ENCODE measurements around the gene IBSP. TPM values are rescaled to one million over a fixed set of nuclear protein-coding genes. Genes with fewer than 3 reads are reported as not detected.

IBSP gene
- total RNA-seq, 1 experiment from 2014 or later, result not detected

- TF ChIP-seq SIN3A (IDR thresholded peaks at IDR 0.05; ENCODE audit: borderline replicate concordance, insufficient read depth, low read depth, low read length), result no peak
- no peak for TF ChIP-seq CTCF (IDR thresholded peaks at IDR 0.05)
- no peak for TF ChIP-seq REST (IDR thresholded peaks at IDR 0.05; ENCODE audit: insufficient read depth in 1 of 2, low read depth in 2 of 2, low read length in 1 of 2)
- no peak for TF ChIP-seq POLR2AphosphoS5 (IDR thresholded peaks at IDR 0.05; ENCODE audit: low read depth, low read length)
- no peak for TF ChIP-seq TCF7L2 (IDR thresholded peaks at IDR 0.05; ENCODE audit: low read depth, low read length)
- CTCF ChIA-PET, result no interaction called here
- in situ Hi-C loops (cut with HindIII; ENCODE audit: low pct_unique_long_range_greater_than_20kb, low sequenced_read_pairs), result no loop called here
These were observed 13.4 kb upstream of the IBSP start for GRCh38 chr4:87785731-87786509.

GRCh38 chr4:87802858-87803257, 3.5 kb downstream of the IBSP start:
- Histone ChIP-seq H3K4me3 (ENCODE audit: low read depth in 2 of 2, low read length in 2 of 2) (no peak overlapping the region), H3K9me3 (ENCODE audit: control insufficient read depth, insufficient read depth, low read depth, low read length) (no peaks in the 10 kb centered on the region), H3K36me3 (ENCODE audit: control insufficient read depth, insufficient read depth, low read length) (no peaks in the 10 kb centered on the region), H3K27ac (ENCODE audit: low read length) (no peak overlapping the region), H3K4me1 (ENCODE audit: control insufficient read depth, insufficient read depth, low read length) (no peaks in the 10 kb centered on the region), H3K27me3 (ENCODE audit: control insufficient read depth, insufficient read depth, low read length) (no peaks in the 10 kb centered on the region)
- no peak for TF ChIP-seq POLR2AphosphoS5 (IDR thresholded peaks at IDR 0.05; ENCODE audit: low read depth, low read length)
- no peak for TF ChIP-seq REST (IDR thresholded peaks at IDR 0.05; ENCODE audit: insufficient read depth in 1 of 2, low read depth in 2 of 2, low read length in 1 of 2)
- no peak for TF ChIP-seq TCF7L2 (IDR thresholded peaks at IDR 0.05; ENCODE audit: low read depth, low read length)
- no peak for TF ChIP-seq CTCF (IDR thresholded peaks at IDR 0.05)
- no peak for TF ChIP-seq SIN3A (IDR thresholded peaks at IDR 0.05; ENCODE audit: borderline replicate concordance, insufficient read depth, low read depth, low read length)
- in situ Hi-C loops (cut with HindIII; ENCODE audit: low pct_unique_long_range_greater_than_20kb, low sequenced_read_pairs) (no loop called here), intact Hi-C loops (cut with micrococcal nuclease; ENCODE audit: unreplicated experiment) (no loop called here)
- ChIA-PET CTCF (no interaction called here), POLR2A (no interaction called here)
- BruUV-seq (replicated peaks), result no TSS peak
- ATAC-seq (no peak), DNase-seq (ENCODE audit: low read depth, low spot score) (no peak)

More at GRCh38 chr4:87785731-87786509, 13.4 kb upstream of the IBSP start:
- intact Hi-C loops (cut with micrococcal nuclease; ENCODE audit: unreplicated experiment), result no loop called here
- Histone ChIP-seq H3K4me1 (ENCODE audit: control insufficient read depth, insufficient read depth, low read length) (no peaks in the 10 kb centered on the region), H3K27ac (ENCODE audit: low read length) (no peak overlapping the region), H3K27me3 (ENCODE audit: control insufficient read depth, insufficient read depth, low read length) (no peaks in the 10 kb centered on the region), H3K36me3 (ENCODE audit: control insufficient read depth, insufficient read depth, low read length) (no peaks in the 10 kb centered on the region), H3K4me3 (ENCODE audit: low read depth in 2 of 2, low read length in 2 of 2) (no peak overlapping the region), H3K9me3 (ENCODE audit: control insufficient read depth, insufficient read depth, low read depth, low read length) (no peaks in the 10 kb centered on the region)
- DNase-seq (ENCODE audit: low read depth, low spot score) (no peak), ATAC-seq (no peak)
- BruUV-seq (replicated peaks), result no TSS peak
- POLR2A ChIA-PET, result no interaction called here
